WI38 (cell line): ENCODE measurements around the gene XCL2.

Experiments
- H3K4me3 ChIP-seq: 2 replicates; pipeline ENCODE4 v1.5.1; 2011; ENCODE audit warnings: low read depth, mild to moderate bottlenecking, control low read depth, low read length
- CTCF ChIP-seq: IDR thresholded peaks from 2 replicates; pipeline ENCODE4 v1.5.1; 2012; ENCODE audit warnings: low read depth, mild to moderate bottlenecking, control low read depth, low read length

Gene XCL2

GRCh38 chr1:168567568-168567967, 23.8 kb upstream of the XCL2 start:
- TF ChIP-seq CTCF: no peak
- H3K4me3 ChIP-seq: no peak overlapping the region

- no peak for TF ChIP-seq CTCF
- no peak overlapping the region for H3K4me3 ChIP-seq
These were observed 23.2 kb upstream of the XCL2 start for GRCh38 chr1:168567007-168567406.

- no peak overlapping the region for H3K4me3 ChIP-seq
- no peak for TF ChIP-seq CTCF
These were observed 22.0 kb upstream of the XCL2 start for GRCh38 chr1:168565825-168566224.

- no peak overlapping the region for H3K4me3 ChIP-seq
- TF ChIP-seq CTCF: no peak
These were observed 18.2 kb upstream of the XCL2 start for GRCh38 chr1:168561989-168562388.

- no peak overlapping the region for H3K4me3 ChIP-seq
- no peak for TF ChIP-seq CTCF
These were observed 16.6 kb upstream of the XCL2 start for GRCh38 chr1:168560370-168560769.

- no peak overlapping the region for H3K4me3 ChIP-seq
- TF ChIP-seq CTCF: no peak
These were observed 12.8 kb upstream of the XCL2 start for GRCh38 chr1:168556647-168557046.

- no peak overlapping the region for H3K4me3 ChIP-seq
- TF ChIP-seq CTCF: no peak
These were observed 11.8 kb upstream of the XCL2 start for GRCh38 chr1:168555508-168556046.
